ENCODE results near the gene SLC25A21.

DNA sequence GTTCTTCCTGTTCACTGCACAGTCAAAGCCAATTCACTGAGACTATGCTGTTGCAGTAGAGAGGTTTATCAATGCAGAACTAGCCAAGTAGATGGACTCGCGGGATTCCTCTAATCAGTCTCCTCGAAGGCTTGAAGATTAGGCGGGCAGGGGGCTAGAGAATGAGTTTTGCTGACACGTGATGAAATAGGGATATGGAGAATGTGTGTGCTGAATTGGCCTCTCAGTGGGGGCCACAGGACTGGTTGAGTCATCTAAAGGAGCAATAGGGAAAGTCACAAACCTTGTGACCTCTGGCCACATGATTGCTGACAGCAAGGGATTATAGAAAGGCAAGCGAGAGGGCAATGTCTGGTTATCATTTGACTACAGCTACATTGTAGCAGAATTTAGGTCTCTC lies 38.0 kb upstream of the SLC25A21 start:
- no peak for TF ChIP-seq POLR2AphosphoS5 (IDR thresholded peaks at IDR 0.05; ENCODE audit: low read length)
- TF ChIP-seq ZNF274 (IDR thresholded peaks at IDR 0.05; ENCODE audit: insufficient read depth, insufficient read length), result no peak
- no peak for TF ChIP-seq NR2C2 (IDR thresholded peaks at IDR 0.05; ENCODE audit: borderline replicate concordance, control insufficient read depth, insufficient read length, low read depth)
- TF ChIP-seq, protein P1, sequence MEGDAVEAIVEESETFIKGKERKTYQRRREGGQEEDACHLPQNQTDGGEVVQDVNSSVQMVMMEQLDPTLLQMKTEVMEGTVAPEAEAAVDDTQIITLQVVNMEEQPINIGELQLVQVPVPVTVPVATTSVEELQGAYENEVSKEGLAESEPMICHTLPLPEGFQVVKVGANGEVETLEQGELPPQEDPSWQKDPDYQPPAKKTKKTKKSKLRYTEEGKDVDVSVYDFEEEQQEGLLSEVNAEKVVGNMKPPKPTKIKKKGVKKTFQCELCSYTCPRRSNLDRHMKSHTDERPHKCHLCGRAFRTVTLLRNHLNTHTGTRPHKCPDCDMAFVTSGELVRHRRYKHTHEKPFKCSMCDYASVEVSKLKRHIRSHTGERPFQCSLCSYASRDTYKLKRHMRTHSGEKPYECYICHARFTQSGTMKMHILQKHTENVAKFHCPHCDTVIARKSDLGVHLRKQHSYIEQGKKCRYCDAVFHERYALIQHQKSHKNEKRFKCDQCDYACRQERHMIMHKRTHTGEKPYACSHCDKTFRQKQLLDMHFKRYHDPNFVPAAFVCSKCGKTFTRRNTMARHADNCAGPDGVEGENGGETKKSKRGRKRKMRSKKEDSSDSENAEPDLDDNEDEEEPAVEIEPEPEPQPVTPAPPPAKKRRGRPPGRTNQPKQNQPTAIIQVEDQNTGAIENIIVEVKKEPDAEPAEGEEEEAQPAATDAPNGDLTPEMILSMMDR (IDR thresholded peaks at IDR 0.05 in 2 of 3, conservative IDR thresholded peaks at IDR 0.05 in 1 of 3; ENCODE audit: control insufficient read depth in 2 of 3, extremely low read depth in 1 of 3, insufficient read depth in 1 of 3, low read depth in 3 of 3, low read length in 3 of 3), result no peak
- TF ChIP-seq, protein P2, sequence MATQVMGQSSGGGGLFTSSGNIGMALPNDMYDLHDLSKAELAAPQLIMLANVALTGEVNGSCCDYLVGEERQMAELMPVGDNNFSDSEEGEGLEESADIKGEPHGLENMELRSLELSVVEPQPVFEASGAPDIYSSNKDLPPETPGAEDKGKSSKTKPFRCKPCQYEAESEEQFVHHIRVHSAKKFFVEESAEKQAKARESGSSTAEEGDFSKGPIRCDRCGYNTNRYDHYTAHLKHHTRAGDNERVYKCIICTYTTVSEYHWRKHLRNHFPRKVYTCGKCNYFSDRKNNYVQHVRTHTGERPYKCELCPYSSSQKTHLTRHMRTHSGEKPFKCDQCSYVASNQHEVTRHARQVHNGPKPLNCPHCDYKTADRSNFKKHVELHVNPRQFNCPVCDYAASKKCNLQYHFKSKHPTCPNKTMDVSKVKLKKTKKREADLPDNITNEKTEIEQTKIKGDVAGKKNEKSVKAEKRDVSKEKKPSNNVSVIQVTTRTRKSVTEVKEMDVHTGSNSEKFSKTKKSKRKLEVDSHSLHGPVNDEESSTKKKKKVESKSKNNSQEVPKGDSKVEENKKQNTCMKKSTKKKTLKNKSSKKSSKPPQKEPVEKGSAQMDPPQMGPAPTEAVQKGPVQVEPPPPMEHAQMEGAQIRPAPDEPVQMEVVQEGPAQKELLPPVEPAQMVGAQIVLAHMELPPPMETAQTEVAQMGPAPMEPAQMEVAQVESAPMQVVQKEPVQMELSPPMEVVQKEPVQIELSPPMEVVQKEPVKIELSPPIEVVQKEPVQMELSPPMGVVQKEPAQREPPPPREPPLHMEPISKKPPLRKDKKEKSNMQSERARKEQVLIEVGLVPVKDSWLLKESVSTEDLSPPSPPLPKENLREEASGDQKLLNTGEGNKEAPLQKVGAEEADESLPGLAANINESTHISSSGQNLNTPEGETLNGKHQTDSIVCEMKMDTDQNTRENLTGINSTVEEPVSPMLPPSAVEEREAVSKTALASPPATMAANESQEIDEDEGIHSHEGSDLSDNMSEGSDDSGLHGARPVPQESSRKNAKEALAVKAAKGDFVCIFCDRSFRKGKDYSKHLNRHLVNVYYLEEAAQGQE (IDR thresholded peaks at IDR 0.05; ENCODE audit: low read depth, low read length), result no peak

All from GM12878 (cell line).